Measurements from ENCODE around the gene DGKI.

The DGKI gene

GRCh38 chr7:137399827-137400823 is 446.6 kb downstream of the DGKI start:
- DNase-seq: no peak

- no peak for DNase-seq
Observed at GRCh38 chr7:137396051-137396450, 450.7 kb downstream of the DGKI start.

DNA sequence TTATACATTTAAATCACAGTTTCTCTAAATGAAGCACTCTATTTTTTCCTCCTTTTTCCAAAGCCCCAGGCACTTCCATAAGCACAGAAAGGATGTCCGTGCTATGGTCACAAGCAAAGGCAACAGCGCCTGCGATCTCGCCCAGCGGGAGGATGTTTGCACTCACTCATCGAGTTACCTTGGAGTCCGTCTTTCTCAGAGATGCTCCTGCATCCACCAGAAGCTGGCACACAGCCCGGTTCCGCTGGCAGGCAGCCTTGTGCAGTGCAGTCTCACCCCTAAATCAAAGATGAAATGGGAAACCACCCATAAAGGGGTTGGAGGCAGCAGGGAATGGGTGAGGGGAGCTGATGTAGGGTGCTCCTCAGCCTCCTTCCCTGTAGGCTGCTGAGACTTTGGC is 451.4 kb downstream of the DGKI start:
- no peak for DNase-seq

GRCh38 chr7:137393570-137393969 is 453.2 kb downstream of the DGKI start:
- DNase-seq: no peak

DNA sequence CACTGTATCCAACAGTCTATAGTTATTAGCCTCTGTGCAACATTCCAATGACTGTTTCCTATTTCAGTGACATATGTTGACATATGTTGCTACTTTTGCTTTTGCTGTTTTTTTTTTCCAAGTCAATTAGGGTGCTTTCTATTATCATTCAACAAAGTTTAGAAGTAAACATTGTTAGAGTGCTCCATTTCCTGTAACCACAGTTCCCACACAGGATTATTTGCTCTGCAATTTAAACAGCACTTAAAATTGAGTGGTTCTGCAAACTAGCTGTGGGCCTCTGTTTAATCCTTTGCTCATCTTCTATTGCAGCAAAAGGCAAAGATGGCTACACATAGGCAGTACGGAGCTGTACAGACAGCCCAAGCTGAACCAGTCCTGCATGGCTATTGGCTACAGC is 456.7 kb downstream of the DGKI start:
- DNase-seq: no peak

DNA sequence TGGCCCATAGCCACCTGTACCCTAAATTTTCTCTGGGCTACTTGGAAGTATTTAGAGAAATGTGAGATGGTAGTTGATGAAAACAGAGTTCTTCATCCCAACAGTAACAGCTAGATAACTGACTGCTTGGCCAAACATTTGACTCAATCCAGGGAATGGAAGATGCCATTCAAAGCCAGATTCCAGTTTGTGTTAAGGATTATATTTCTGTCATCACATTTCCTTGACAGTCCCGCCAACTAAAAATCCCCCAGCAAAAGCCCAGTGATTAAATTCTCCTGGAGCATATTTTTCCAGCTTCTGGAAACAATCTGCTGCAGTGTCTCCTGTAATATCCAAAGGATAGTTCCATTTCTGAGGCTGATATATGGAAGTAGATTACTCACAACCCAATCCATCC is 457.9 kb downstream of the DGKI start:
- no peak for DNase-seq

- DNase-seq: no peak
Observed at GRCh38 chr7:137386966-137387365, 459.8 kb downstream of the DGKI start.

GRCh38 chr7:137381045-137381444 is 465.7 kb downstream of the DGKI start:
- DNase-seq: no peak

DNA sequence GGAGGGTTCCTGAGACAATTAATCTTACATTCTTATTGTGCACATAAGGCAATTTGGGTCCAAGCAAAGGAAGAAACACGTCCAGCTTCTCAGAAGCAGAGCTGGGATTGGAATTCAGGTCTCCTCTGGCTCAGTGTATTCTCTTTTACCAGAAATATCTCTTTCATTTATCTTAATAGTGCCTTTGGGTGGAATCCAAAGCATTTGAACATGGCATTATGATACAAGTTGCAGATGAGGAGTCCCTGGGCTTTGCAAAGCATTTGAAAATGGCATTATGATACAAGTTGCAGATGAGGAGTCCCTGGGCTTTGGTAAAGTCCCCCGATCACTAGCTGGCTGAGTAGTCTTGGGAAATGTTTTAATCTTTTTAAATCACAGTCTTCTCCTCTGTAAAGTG is 473.3 kb downstream of the DGKI start:
- DNase-seq: no peak

DNA sequence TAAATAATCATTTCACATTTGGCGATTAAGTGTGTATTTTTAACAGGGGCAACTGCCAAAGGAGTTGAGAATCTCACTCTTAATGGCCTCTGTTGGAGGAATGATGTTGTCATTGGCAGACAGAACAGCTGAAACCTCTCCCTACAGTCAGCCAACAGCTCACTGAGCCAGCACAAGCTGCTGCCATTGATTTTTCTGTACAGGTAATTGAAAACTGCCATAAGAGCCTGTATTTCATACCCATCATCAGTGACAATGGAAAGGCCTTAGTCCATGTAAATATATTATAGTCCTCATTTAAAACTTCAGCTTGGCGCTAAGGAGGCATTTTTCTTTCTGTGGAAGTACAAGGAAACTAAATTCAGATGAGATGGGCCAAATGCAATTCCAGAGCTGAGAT is 475.2 kb downstream of the DGKI start:
- no peak for DNase-seq

- no peak for DNase-seq
Observed at GRCh38 chr7:137366995-137367394, 479.8 kb downstream of the DGKI start.

DNA sequence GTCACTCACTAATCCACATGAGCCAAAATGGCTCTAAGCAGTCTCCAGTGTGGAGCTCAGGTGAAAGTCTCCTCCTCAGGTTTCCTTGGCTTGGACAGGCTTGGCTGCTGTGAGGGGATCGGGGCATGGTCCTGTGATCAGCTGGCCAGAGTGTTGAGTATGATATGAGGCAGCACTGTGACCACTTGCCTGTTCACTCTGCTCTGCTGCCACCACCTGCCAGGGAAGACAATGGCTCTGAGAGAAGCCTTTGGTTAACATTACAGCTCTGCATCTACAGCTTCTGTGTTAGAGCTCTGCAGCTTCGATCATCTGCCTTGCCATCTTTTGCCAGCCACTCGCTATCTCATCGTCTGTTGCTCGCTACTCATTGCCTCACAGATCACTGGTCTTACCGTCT is 483.1 kb downstream of the DGKI start:
- no peak for DNase-seq

GRCh38 chr7:137360087-137360679 is 486.6 kb downstream of the DGKI start:
- DNase-seq: no peak

DNA sequence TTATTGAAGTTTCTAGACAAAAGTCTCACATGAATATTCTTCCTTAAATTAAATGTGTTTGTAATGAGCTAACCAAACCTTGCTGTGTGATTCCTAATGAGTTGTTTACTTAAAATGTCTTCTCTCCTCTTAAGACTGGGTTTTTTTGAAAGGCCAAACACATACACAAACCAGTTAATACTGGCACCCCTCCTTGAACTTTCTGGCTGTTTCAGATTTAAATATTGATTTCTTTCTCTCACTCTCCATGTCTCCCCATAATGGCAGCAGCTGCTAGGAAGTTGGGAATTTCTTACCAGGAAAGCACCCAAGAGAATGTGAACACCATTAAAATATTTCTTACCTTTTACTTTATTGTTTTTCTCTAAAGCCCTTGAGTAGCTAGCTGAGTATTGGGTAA is 491.8 kb downstream of the DGKI start:
- DNase-seq: no peak

GRCh38 chr7:137354396-137354795 is 492.4 kb downstream of the DGKI start:
- no peak for DNase-seq

DNA sequence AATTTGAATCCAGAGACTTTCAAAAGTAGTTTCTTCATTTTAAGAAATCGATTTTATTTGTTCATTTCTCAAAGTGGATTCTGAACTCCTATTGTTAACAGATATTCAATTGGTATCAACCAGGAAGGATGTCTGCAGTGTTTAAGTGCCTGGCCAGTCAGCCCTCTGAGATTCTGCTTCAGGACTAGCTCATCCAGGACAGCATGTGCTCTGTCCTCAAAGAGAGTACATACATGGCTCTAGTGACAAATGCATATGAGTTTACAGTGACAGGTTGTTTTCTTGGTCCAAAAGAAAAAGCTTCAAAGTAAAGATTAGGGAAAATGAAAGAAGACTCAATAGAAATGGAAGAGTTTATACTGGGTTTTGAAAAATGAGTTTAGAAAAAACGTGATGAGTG is 494.8 kb downstream of the DGKI start:
- no peak for DNase-seq

GRCh38 chr7:137345799-137346449 is 500.9 kb downstream of the DGKI start:
- DNase-seq: no peak

DNA sequence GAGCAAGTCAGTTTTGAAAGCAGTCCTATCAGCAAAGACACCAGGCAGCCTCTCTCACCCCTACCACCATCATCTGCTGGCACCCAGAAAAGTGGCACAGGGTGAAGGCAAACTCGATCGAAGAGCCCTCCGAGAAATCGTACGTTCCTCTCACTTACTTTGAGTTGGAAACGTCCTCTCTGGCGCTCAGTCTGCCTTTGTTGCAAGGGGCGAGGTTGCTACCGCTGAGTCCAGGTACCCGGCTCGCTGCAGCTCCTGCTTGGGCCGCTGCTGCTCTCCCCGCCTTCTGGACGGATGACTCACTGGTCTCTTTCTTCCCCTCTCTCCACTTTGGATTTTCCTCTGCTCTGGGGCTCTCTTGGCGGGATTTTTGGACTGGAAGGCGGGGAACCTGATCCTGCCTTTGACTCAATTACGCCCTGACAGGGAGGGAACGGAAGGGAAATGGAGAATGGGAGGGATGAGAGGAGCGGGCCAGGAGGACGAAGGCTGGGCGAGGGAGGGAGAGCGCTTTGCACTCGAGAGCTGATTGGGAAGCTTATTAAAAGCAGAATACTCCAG is 503.4 kb downstream of the DGKI start, which contains the start of gene PTN:
Gene PTN (minus strand): TSS at position 453 of the 561 bp plus-strand sequence. CDS start 88,760 bp downstream, outside the sequence.
- no peak for DNase-seq

- no peak for DNase-seq
Observed at GRCh38 chr7:137342828-137343261, 503.9 kb downstream of the DGKI start.

DNA sequence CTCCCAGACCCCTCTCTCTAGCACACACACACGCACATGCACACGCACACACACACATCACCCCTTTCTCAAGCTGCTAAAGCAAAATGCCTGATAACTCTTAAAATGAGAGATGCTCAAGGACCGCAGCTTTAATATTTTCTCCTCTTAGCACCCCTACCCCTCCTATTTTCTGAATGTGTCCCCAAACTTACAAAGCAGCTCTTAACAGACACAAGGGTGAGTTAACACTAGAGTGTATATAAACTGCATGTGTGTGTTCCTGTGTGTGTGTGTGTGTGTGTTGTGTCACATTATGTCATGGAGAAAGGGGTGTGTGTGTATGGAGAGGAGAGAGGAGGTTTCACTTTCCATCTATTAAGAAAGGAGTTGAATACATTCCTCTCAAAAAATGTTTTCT is 504.5 kb downstream of the DGKI start:
- DNase-seq: no peak

- DNase-seq: no peak
Observed at GRCh38 chr7:137337902-137338301, 508.9 kb downstream of the DGKI start.

DNA sequence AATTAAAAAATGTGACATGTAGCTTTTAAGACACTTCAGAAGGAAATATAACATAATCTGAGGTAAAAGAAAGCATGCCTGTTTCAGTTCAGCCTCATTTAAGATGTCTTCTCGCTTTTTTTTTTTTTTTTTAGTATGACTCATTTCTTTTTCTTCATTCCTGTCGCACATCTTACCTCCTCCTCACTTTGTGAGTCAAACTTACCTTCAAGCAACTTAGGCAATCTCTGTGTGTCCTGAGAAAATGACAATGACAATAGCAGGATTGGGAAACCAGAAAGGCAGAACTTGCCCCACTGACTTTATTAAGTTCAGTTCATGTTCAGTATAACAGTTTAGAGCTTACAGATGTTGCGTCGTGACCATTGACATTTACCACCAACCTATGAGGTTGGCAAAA is 511.0 kb downstream of the DGKI start:
- DNase-seq: no peak

GRCh38 chr7:137331378-137331777 is 515.4 kb downstream of the DGKI start:
- DNase-seq: no peak
